ENCODE measurements around the gene CHMP6.

Gene CHMP6

DNA sequence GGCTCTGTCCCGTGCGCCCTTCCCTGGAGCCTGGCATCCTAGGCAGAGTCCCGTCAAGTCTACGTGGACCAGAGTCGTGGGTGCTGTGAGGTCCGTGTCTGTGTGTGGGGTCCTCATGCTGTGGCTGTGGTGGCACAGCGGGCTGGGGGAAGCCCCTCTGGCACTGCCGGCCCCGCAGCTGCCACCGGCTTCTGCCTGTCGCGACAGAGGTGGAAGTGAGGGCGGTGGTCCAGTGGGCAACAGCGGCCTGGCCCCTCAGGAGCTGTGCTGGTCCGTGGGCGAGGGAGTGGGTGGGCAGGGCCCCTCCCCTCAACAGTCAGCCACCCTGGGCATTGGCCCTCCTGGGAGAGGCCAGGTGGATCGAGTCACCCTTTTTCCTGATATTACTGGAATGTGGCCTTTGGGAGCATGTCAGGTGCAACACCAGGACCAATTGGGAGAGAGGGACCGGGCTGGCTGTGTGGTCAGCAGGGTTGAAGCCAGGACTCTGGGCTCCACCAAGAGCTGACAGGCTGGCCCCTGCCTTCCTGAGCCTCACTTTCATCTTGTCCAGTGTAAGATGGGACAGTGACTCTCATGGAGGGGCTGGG is 55.2 kb downstream of the CHMP6 start:
- no peak overlapping the region for H3K4me3 ChIP-seq (ENCODE audit: low read length)
- TF ChIP-seq ZNF274 (IDR thresholded peaks at IDR 0.05; ENCODE audit: low read depth, low read length), result no peak

DNA sequence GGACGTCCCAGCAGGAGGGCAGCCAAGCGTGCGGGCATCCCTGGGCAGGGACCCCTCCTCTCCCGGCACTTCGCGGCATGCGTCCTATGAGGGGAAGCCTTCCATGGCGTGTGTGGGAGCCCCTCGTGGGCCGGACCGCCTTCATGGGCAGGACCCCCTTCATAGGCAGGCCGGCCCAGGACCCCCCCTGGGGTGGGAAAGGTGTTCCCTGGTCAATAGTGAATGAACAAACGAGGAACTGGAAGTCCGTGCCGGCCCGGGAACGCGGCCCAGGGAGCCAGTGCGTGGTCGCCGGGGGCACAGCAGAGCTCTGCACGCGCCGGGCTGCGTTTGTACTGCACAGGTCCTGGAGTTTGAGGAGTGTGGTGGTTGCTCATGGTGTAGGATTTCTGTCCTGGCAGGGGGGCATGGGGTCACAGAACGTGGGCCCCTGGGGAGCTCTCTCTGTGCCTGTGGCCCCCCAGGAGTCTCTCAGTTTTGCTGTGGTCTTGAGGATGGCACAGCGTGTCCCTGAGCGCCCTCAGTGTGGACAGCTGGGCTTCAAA is 57.3 kb downstream of the CHMP6 start:
- TF ChIP-seq ZNF274 (IDR thresholded peaks at IDR 0.05; ENCODE audit: low read depth, low read length), result no peak
- H3K4me3 ChIP-seq (ENCODE audit: low read length), result no peak overlapping the region

DNA sequence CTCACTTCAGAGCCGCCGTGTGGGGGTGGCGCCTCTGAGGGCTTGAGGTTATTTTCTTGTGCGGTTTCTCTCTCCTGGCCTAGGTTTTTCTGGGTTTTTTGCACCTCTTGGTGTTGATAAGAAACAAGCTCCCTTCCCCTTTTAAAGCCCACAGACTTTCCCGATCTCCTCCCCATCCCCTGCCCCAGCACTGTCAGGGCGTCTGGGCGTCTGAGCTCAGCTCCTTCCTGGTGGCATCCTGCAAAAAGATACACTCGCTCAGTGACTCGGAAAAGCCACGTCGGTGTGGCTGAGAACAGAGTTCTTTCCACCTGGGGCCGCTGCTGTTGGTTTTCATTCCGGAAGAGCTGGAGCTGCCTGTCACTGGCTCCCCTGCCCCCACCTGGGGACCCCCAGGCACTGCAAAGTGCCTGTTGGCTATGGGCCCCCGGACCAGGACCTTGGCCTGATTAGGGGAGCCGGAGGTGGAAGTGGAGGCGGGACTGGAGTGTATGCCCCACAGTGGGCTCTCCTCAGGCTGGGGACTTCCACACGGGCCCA is 57.8 kb downstream of the CHMP6 start:
- H3K4me3 ChIP-seq (ENCODE audit: low read length), result no peak overlapping the region
- no peak for TF ChIP-seq ZNF274 (IDR thresholded peaks at IDR 0.05; ENCODE audit: low read depth, low read length)
